Measurements from ENCODE around the gene RASL12. TPM values are rescaled to one million over a fixed set of nuclear protein-coding genes. Genes with fewer than 3 reads are reported as not detected.

The RASL12 gene
- total and polyA plus RNA-seq, 10 donors: 2.7 to 38.5 (median 9.3) TPM

GRCh38 chr15:65052956-65053355 is 14.8 kb downstream of the RASL12 start:
- Histone ChIP-seq H3K27me3 (replicated peaks in 1 of 7) (no peaks in the 10 kb centered on the region), H3K4me3 (no peak overlapping the region), H3K9me3 (no peaks in the 10 kb centered on the region), H3K36me3 (peaks cover 0 to 8% (median 0%) of the 10 kb centered on the region in 6 donors), H3K27ac (no peak overlapping the region), H3K4me1 (peaks cover 13 to 35% (median 18%) of the 10 kb centered on the region in 6 donors)
- intact Hi-C loops (cut with DNase I; ENCODE audit: low total_unique reads): loop anchor here (10.0 kb wide), 1 partner anchor 222 kb away; no protein-coding TSS in a partner anchor
- WGBS, 5 donors: 84 to 93% (median 89%) methylated on average over 2 of the region's 2 CpGs
- TF ChIP-seq POLR2A (IDR thresholded peaks at IDR 0.05) (no peak), CTCF (IDR thresholded peaks at IDR 0.05 in 8 of 11, conservative IDR thresholded peaks at IDR 0.05 in 3 of 11) (no peak), POLR2AphosphoS5 (IDR thresholded peaks at IDR 0.05) (no peak)
- no peak for DNase-seq

GRCh38 chr15:65051266-65051665 is 16.5 kb downstream of the RASL12 start:
- no peak for TF ChIP-seq CTCF (IDR thresholded peaks at IDR 0.05 in 8 of 11, conservative IDR thresholded peaks at IDR 0.05 in 3 of 11)
- no peak for TF ChIP-seq POLR2AphosphoS5 (IDR thresholded peaks at IDR 0.05)
- TF ChIP-seq POLR2A (IDR thresholded peaks at IDR 0.05): no peak
- DNase-seq: no peak
- Histone ChIP-seq H3K27ac (no peak overlapping the region), H3K9me3 (no peaks in the 10 kb centered on the region), H3K36me3 (peaks cover 0 to 7% (median 0%) of the 10 kb centered on the region in 6 donors), H3K4me1 (peaks cover 13 to 35% (median 18%) of the 10 kb centered on the region in 6 donors), H3K4me3 (no peak overlapping the region), H3K27me3 (replicated peaks in 1 of 7) (no peaks in the 10 kb centered on the region)
- 89 to 95% (median 93%) methylated on average over 2 of the region's 2 CpGs for WGBS, 5 donors
- intact Hi-C loops (cut with DNase I; ENCODE audit: low total_unique reads): loop anchor here (10.0 kb wide), 1 partner anchor 224 kb away; no protein-coding TSS in a partner anchor

GRCh38 chr15:65050270-65050669 is 17.5 kb downstream of the RASL12 start:
- H3K4me1 ChIP-seq: peaks cover 13 to 37% (median 18%) of the 10 kb centered on the region in 6 donors
- TF ChIP-seq POLR2A (IDR thresholded peaks at IDR 0.05) (no peak), CTCF (IDR thresholded peaks at IDR 0.05 in 8 of 11, conservative IDR thresholded peaks at IDR 0.05 in 3 of 11) (no peak), POLR2AphosphoS5 (IDR thresholded peaks at IDR 0.05) (no peak)
- H3K9me3 ChIP-seq: no peaks in the 10 kb centered on the region
- DNase-seq: no peak
- no peaks in the 10 kb centered on the region for H3K27me3 ChIP-seq (replicated peaks in 1 of 7)
- H3K4me3 ChIP-seq: no peak overlapping the region
- intact Hi-C loops (cut with DNase I; ENCODE audit: low total_unique reads): loop anchor here (10.0 kb wide), 1 partner anchor 225 kb away; no protein-coding TSS in a partner anchor
- 22 to 42% (median 28%) methylated on average over 4 of the region's 4 CpGs for WGBS, 5 donors
- H3K36me3 ChIP-seq: peaks cover 0 to 4% (median 0%) of the 10 kb centered on the region in 6 donors
- H3K27ac ChIP-seq: no peak overlapping the region

- Histone ChIP-seq H3K27me3 (replicated peaks in 1 of 7) (no peaks in the 10 kb centered on the region), H3K27ac (no peak overlapping the region), H3K36me3 (peaks cover 0 to 4% (median 0%) of the 10 kb centered on the region in 6 donors), H3K4me3 (peak overlapping the region; percentile 11 to 66 (median 33)), H3K9me3 (no peaks in the 10 kb centered on the region), H3K4me1 (peaks cover 13 to 32% (median 18%) of the 10 kb centered on the region in 6 donors)
- WGBS, 5 donors: 3 to 13% (median 5%) methylated on average over 15 to 19 of the region's 19 CpGs
- peak in 2 of 3 donors; percentile 60 to 61 for TF ChIP-seq POLR2AphosphoS5 (IDR thresholded peaks at IDR 0.05)
- no peak for TF ChIP-seq POLR2A (IDR thresholded peaks at IDR 0.05)
- peak; percentile 94 for DNase-seq
- intact Hi-C loops (cut with DNase I; ENCODE audit: low total_unique reads): no loop called here
Measured at GRCh38 chr15:65049418-65049840, 18.4 kb downstream of the RASL12 start.

All from spleen (tissue), 11 donors.